ENCODE results near the gene UNC119.
"Not testable (repeated sequence)": the region's sequence is repeated elsewhere in the genome, so short reads cannot be mapped to it uniquely, and the experiment has no call there.

Gene UNC119

DNA sequence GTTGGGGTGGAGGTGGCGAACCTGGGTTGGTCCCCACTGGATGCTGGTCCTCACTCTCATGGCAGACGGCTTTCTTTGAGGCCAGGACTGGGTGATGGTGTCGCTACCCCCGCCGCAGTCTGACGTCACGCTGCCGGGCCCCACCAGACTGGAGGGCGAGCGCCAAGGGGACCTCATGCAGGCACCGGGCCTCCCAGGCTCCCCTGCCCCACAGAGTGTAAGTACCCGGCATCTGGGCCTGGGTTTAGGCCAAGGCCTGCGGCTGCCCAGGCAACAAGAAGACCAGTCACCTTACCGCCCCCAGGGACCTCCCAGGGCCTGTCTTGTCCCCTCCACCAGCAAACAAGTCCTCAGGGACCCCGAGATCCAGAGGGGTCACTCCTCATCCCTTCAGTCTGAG is 28.5 kb downstream of the UNC119 start:
- ChIA-PET POLR2A (no interaction called here), CTCF (no interaction called here)
- TF ChIP-seq SUZ12 (IDR thresholded peaks at IDR 0.05) (no peak), BHLHE40 (IDR thresholded peaks at IDR 0.05; ENCODE audit: borderline replicate concordance) (no peak), TARDBP (IDR thresholded peaks at IDR 0.05) (no peak), ARNT (IDR thresholded peaks at IDR 0.05) (no peak), HDGF (IDR thresholded peaks at IDR 0.05; ENCODE audit: borderline replicate concordance) (no peak), ELF4 (IDR thresholded peaks at IDR 0.05) (no peak)
- no peak for DNase-seq (ENCODE audit: extremely low spot score)

DNA sequence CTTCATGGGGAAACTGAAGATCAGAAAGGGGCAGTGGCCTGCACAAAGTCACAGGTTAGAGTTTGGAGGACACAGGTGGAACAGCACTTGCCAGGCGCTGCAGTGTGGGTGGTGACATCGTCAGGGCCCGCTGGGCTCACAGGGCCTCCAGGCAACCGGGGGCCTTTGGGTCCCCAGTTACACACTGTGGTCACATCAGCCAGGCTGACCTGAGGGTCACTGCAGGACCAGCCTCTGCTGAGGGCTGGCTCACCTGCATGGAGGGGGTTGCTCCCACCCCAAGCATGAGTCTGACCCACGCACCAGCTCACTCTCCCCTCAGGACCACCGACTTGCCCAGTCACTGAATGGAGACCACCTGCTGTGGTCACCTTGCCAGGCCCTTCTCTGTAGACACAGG is 29.2 kb downstream of the UNC119 start:
- POLR2A ChIA-PET: no interaction called here
- CTCF ChIA-PET: no interaction called here
- no peak for DNase-seq (ENCODE audit: extremely low spot score)
- TF ChIP-seq CTBP1 (IDR thresholded peaks at IDR 0.05; ENCODE audit: borderline replicate concordance) (no peak), SUZ12 (IDR thresholded peaks at IDR 0.05) (no peak), FOXM1 (IDR thresholded peaks at IDR 0.05; ENCODE audit: borderline replicate concordance) (no peak), ELF4 (IDR thresholded peaks at IDR 0.05) (no peak), HDGF (IDR thresholded peaks at IDR 0.05; ENCODE audit: borderline replicate concordance) (no peak), L3MBTL2 (conservative IDR thresholded peaks at IDR 0.05) (no peak), ZNF384 (IDR thresholded peaks at IDR 0.05) (no peak), LEF1 (IDR thresholded peaks at IDR 0.05; ENCODE audit: borderline replicate concordance) (no peak), TARDBP (IDR thresholded peaks at IDR 0.05) (no peak)

DNA sequence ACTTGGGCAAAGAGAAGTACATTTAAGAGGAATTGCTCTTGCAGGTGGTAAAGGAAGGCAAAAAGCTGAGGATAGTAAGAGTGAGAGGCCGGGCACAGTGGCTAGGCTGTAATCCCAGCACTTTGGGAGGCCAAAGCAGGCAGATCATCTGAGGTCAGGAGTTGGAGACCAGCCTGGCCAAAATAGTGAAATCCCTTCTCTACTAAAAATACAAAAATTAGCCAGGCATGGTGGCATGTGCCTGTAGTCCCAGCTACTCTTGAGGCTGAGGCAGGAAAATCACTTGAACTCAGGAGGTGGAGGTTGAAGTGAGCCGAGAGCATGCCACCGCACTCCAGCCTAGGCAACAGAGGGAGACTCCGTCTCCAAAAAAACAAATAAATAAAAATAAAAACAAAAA is 30.1 kb downstream of the UNC119 start:
- DNase-seq (ENCODE audit: extremely low spot score); CTCF ChIA-PET: not testable (repeated sequence)
- POLR2A ChIA-PET: interaction anchor here (0.8 kb wide), 1 partner anchor 49 kb away, joined by 4 read pairs; the partner anchor contains the start of gene PIGS

DNA sequence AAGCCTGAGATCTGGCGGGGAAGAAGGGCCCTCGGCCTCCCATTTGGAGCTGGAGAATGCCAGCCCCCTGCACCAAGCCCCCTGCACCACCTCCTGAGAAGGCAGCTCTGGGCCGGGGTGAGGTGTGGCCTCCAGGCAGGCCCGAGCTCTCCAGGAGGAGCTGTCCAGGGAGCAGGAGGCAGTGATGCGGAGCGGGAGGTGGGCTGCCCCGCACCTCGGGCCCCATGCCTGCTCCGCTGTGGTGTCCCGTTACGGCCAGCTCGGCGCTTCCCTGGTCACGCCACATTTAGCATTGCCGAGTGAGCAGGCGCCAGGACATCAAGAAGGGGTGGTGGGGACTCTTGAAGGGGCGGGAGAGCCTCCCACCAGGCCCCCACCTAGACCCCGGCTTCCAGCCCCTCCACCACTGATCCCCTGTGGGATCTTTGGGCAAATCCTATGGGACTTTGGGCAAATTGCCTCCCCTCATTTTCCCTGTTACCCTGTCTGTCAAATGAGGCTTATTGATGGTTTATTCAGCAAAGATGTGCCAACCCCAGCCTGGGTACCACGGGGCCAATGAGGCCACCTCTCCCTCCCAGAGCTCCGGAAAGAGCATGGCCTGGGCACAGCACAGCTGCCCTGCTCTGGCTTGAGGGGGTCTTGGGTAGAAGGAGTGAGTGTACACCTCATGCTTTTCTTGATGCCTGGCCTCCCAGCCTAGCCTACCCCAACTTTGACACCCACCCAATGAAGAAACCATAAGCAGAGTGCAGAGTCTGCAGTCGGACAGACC is 30.9 kb downstream of the UNC119 start:
- no peak for TF ChIP-seq TARDBP (IDR thresholded peaks at IDR 0.05)
- no peak for TF ChIP-seq HDGF (IDR thresholded peaks at IDR 0.05; ENCODE audit: borderline replicate concordance)
- TF ChIP-seq ARNT (IDR thresholded peaks at IDR 0.05): no peak
- no peak for TF ChIP-seq FOXK2 (IDR thresholded peaks at IDR 0.05)
- TF ChIP-seq L3MBTL2 (conservative IDR thresholded peaks at IDR 0.05): no peak
- no peak for TF ChIP-seq FOXM1 (IDR thresholded peaks at IDR 0.05; ENCODE audit: borderline replicate concordance)
- no peak for TF ChIP-seq SP1 (IDR thresholded peaks at IDR 0.05)
- no peak for TF ChIP-seq ELF4 (IDR thresholded peaks at IDR 0.05)
- no peak for TF ChIP-seq CTBP1 (IDR thresholded peaks at IDR 0.05; ENCODE audit: borderline replicate concordance)
- TF ChIP-seq NFRKB (IDR thresholded peaks at IDR 0.05): no peak
- no peak for TF ChIP-seq BHLHE40 (IDR thresholded peaks at IDR 0.05; ENCODE audit: borderline replicate concordance)
- TF ChIP-seq LEF1 (IDR thresholded peaks at IDR 0.05; ENCODE audit: borderline replicate concordance): no peak
- TF ChIP-seq ZNF384 (IDR thresholded peaks at IDR 0.05): no peak
- POLR2A ChIA-PET: interaction anchor here (0.5 to 0.8 kb wide), 2 partner anchors 16 to 50 kb away, joined by 3 to 4 read pairs; partner anchors contain the start of gene PIGS
- CTCF ChIA-PET: interaction anchor here (0.5 kb wide), 1 partner anchor 25 kb away, joined by 3 read pairs; no protein-coding TSS in a partner anchor
- no peak for DNase-seq (ENCODE audit: extremely low spot score)

DNA sequence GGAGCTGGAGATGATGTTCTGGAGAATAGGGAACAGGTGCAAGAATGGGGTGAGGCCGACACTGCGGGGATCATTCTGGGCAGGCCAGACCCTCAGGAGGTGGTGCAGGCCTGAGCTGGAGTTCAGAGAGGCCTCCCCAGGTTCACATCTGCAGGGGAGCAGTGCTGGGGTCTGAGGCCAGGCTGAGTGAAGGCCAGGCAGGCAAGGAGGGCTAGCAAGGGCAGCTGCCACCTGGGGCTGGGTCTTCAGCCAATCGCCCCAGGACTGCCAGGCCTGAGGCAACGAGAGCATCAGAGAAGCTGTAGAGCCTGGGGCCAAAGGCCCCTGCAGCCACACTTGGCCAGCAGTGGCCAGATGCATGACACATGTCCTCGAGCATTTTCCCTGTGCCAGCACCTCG is 31.7 kb downstream of the UNC119 start:
- TF ChIP-seq ELF4 (IDR thresholded peaks at IDR 0.05): no peak
- TF ChIP-seq BHLHE40 (IDR thresholded peaks at IDR 0.05; ENCODE audit: borderline replicate concordance): no peak
- TF ChIP-seq ARNT (IDR thresholded peaks at IDR 0.05): no peak
- TF ChIP-seq LEF1 (IDR thresholded peaks at IDR 0.05; ENCODE audit: borderline replicate concordance): no peak
- no peak for TF ChIP-seq CTBP1 (IDR thresholded peaks at IDR 0.05; ENCODE audit: borderline replicate concordance)
- TF ChIP-seq TARDBP (IDR thresholded peaks at IDR 0.05): no peak
- no peak for TF ChIP-seq SUZ12 (IDR thresholded peaks at IDR 0.05)
- TF ChIP-seq NFRKB (IDR thresholded peaks at IDR 0.05): no peak
- TF ChIP-seq HDGF (IDR thresholded peaks at IDR 0.05; ENCODE audit: borderline replicate concordance): no peak
- TF ChIP-seq FOXK2 (IDR thresholded peaks at IDR 0.05): no peak
- no peak for TF ChIP-seq L3MBTL2 (conservative IDR thresholded peaks at IDR 0.05)
- ChIA-PET POLR2A (interaction anchor here (1.4 kb wide), 1 partner anchor 11 kb away, joined by 3 read pairs; no protein-coding TSS in a partner anchor), CTCF (interaction anchor here (0.5 to 1.7 kb wide), 2 partner anchors 20 to 24 kb away, joined by 3 to 4 read pairs; no protein-coding TSS in a partner anchor)
- no peak for DNase-seq (ENCODE audit: extremely low spot score)

DNA sequence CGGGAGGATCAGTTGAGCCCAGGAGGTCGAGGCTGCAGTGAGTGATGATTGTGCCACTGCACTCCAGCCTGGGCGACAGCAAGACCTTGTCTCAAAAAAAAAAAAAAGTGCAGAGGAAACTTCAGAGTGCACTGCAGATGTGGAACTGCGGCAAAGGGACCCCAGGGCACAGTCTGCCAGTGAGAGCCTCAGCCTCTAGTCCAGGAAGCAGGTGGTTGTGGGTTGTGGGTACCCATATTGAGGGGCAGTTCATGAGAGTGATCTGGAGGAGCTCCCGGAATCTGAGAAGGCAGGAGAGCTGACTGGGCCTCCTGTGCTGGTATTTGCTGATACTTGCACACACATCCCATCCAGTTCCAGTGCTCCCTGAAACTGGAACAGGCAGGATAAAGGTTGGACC is 33.2 kb downstream of the UNC119 start:
- CTCF ChIA-PET: interaction anchor here (1.7 kb wide), 1 partner anchor 22 kb away, joined by 4 read pairs; no protein-coding TSS in a partner anchor
- POLR2A ChIA-PET: interaction anchor here (1.4 kb wide), 1 partner anchor 12 kb away, joined by 3 read pairs; no protein-coding TSS in a partner anchor
- no peak for TF ChIP-seq FOXA1 (IDR thresholded peaks at IDR 0.05)
- TF ChIP-seq HDGF (IDR thresholded peaks at IDR 0.05; ENCODE audit: borderline replicate concordance): no peak
- TF ChIP-seq CTBP1 (IDR thresholded peaks at IDR 0.05; ENCODE audit: borderline replicate concordance): no peak
- TF ChIP-seq BHLHE40 (IDR thresholded peaks at IDR 0.05; ENCODE audit: borderline replicate concordance): no peak
- TF ChIP-seq NFRKB (IDR thresholded peaks at IDR 0.05): no peak
- TF ChIP-seq ELF4 (IDR thresholded peaks at IDR 0.05): no peak
- no peak for TF ChIP-seq TARDBP (IDR thresholded peaks at IDR 0.05)
- TF ChIP-seq, protein P1, sequence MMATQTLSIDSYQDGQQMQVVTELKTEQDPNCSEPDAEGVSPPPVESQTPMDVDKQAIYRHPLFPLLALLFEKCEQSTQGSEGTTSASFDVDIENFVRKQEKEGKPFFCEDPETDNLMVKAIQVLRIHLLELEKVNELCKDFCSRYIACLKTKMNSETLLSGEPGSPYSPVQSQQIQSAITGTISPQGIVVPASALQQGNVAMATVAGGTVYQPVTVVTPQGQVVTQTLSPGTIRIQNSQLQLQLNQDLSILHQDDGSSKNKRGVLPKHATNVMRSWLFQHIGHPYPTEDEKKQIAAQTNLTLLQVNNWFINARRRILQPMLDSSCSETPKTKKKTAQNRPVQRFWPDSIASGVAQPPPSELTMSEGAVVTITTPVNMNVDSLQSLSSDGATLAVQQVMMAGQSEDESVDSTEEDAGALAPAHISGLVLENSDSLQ (IDR thresholded peaks at IDR 0.05): no peak
- TF ChIP-seq ZNF384 (IDR thresholded peaks at IDR 0.05): no peak
- TF ChIP-seq FOXM1 (IDR thresholded peaks at IDR 0.05; ENCODE audit: borderline replicate concordance): no peak
- TF ChIP-seq LEF1 (IDR thresholded peaks at IDR 0.05; ENCODE audit: borderline replicate concordance): no peak
- no peak for TF ChIP-seq ARNT (IDR thresholded peaks at IDR 0.05)
- no peak for TF ChIP-seq FOXK2 (IDR thresholded peaks at IDR 0.05)
- TF ChIP-seq SUZ12 (IDR thresholded peaks at IDR 0.05): no peak
- TF ChIP-seq L3MBTL2 (conservative IDR thresholded peaks at IDR 0.05): no peak
- TF ChIP-seq SP1 (IDR thresholded peaks at IDR 0.05): no peak
- no peak for DNase-seq (ENCODE audit: extremely low spot score)

DNA sequence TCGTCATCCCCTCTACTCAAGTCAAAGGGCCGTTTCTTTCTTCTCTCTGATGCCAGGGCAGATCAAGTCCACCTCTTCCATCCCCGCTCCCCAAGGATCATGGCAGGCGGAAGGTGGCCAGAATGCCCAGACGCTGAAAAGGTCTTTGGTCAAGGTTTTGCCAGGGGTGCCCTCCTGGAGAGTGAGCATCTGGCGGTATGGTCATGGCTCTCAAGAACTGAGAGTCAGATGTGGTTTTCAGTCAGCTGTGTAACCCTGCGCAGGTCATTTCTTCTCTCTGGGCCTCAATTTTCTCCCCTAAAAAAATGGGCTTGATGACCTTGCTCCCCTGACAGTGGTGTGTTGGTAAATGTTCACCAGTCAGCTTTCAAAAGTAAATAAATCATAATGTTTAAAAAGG is 33.8 kb downstream of the UNC119 start:
- ChIA-PET CTCF (no interaction called here), POLR2A (no interaction called here)
- no peak for TF ChIP-seq FOXK2 (IDR thresholded peaks at IDR 0.05)
- no peak for TF ChIP-seq NFRKB (IDR thresholded peaks at IDR 0.05)
- TF ChIP-seq L3MBTL2 (conservative IDR thresholded peaks at IDR 0.05): no peak
- no peak for TF ChIP-seq TARDBP (IDR thresholded peaks at IDR 0.05)
- TF ChIP-seq SP1 (IDR thresholded peaks at IDR 0.05): no peak
- no peak for TF ChIP-seq FOXA1 (IDR thresholded peaks at IDR 0.05)
- no peak for TF ChIP-seq CTBP1 (IDR thresholded peaks at IDR 0.05; ENCODE audit: borderline replicate concordance)
- TF ChIP-seq ARNT (IDR thresholded peaks at IDR 0.05): no peak
- no peak for TF ChIP-seq LEF1 (IDR thresholded peaks at IDR 0.05; ENCODE audit: borderline replicate concordance)
- DNase-seq (ENCODE audit: extremely low spot score): no peak

Measured in HEK293T (cell line).